Liver (tissue), 9 donors: ENCODE results near the gene PP2D1. TPM values are rescaled to one million over a fixed set of nuclear protein-coding genes. Genes with fewer than 3 reads are reported as not detected.

Experiments
- DNase-seq: peaks from one replicate; pipeline ENCODE4 v3.0.0-alpha.2; 2017; ENCODE audit warnings: low spot score
- H3K27ac ChIP-seq, 2 donors: one replicate each; pipeline ENCODE4 v1.7.0; 2013; ENCODE audit warnings: inconsistent platforms in 2 of 2, low read length in 2 of 2, control low read depth in 1 of 2, low read depth in 1 of 2, mild to moderate bottlenecking in 1 of 2
- H3K27me3 ChIP-seq, 4 donors: one replicate each; pipeline versions ENCODE4 v1.6.1 to v1.7.0; 2013; ENCODE audit warnings: low read length in 3 of 4, inconsistent platforms in 1 of 4, mild to moderate bottlenecking in 1 of 4, moderate library complexity in 1 of 4; ENCODE audit not compliant: control insufficient read depth in 4 of 4, insufficient read depth in 4 of 4
- H3K36me3 ChIP-seq, 4 donors: one replicate each; pipeline versions ENCODE4 v1.6.1 to v1.7.0; 2013; ENCODE audit warnings: low read length in 3 of 4, mild to moderate bottlenecking in 3 of 4, low read depth in 1 of 4, moderate library complexity in 1 of 4; ENCODE audit not compliant: control insufficient read depth in 4 of 4, insufficient read depth in 3 of 4
- H3K4me1 ChIP-seq, 4 donors: one replicate each; pipeline versions ENCODE4 v1.6.1 to v1.7.0; 2013; ENCODE audit warnings: low read length in 3 of 4, mild to moderate bottlenecking in 3 of 4, moderate library complexity in 1 of 4; ENCODE audit not compliant: control insufficient read depth in 4 of 4, insufficient read depth in 4 of 4
- H3K4me3 ChIP-seq, 3 donors: one replicate each; pipeline versions ENCODE4 v1.6.1 to v1.7.0; 2013; ENCODE audit warnings: low read length in 3 of 3, control low read depth in 1 of 3, low read depth in 1 of 3, mild to moderate bottlenecking in 1 of 3
- H3K9ac ChIP-seq, 2 donors: one replicate each; pipeline ENCODE4 v1.7.0; 2013; ENCODE audit warnings: low read length in 2 of 2, mild to moderate bottlenecking in 2 of 2, moderate library complexity in 2 of 2, control low read depth in 1 of 2, low read depth in 1 of 2
- H3K9me3 ChIP-seq, 4 donors: one replicate each; pipeline versions ENCODE4 v1.6.1 to v1.7.0; 2013; ENCODE audit warnings: low read length in 3 of 4; ENCODE audit not compliant: control insufficient read depth in 4 of 4
- CTCF ChIP-seq: fragments of 150-350 bp; IDR thresholded peaks from 2 replicates; pipeline ENCODE4 v1.5.1; 2017; ENCODE audit warnings: improper control_type of control experiment, low read depth, low read length; ENCODE audit not compliant: missing input control
- EGR1 ChIP-seq, 2 donors: IDR thresholded peaks; 2 replicates each; pipeline ENCODE4 v1.6.1; 2016 to 2018; ENCODE audit warnings: antibody characterized with exemption in 2 of 2, low read depth in 2 of 2
- FOXA1 ChIP-seq: IDR thresholded peaks from 2 replicates; pipeline ENCODE4 v1.6.1; 2016; ENCODE audit warnings: antibody characterized with exemption
- FOXA2 ChIP-seq: IDR thresholded peaks from 2 replicates; pipeline ENCODE4 v1.6.1; 2016; ENCODE audit warnings: antibody characterized with exemption
- GABPA ChIP-seq, 2 donors: IDR thresholded peaks in 1 of 2; conservative IDR thresholded peaks in 1 of 2; 2 replicates each; pipeline ENCODE4 v1.6.1; 2016; ENCODE audit warnings: antibody characterized with exemption in 2 of 2, mild to moderate bottlenecking in 1 of 2, moderate library complexity in 1 of 2
- HNF4A ChIP-seq, 2 donors: conservative IDR thresholded peaks; 2 replicates each; pipeline ENCODE4 v1.6.1; 2016; ENCODE audit warnings: antibody characterized with exemption in 2 of 2, mild to moderate bottlenecking in 2 of 2
- HNF4G ChIP-seq: IDR thresholded peaks from 2 replicates; pipeline ENCODE4 v1.6.1; 2016; ENCODE audit warnings: antibody characterized with exemption
- JUND ChIP-seq, 2 donors: IDR thresholded peaks; 2 replicates each; pipeline ENCODE4 v1.6.1; 2016; ENCODE audit warnings: antibody characterized with exemption in 2 of 2
- MAX ChIP-seq: IDR thresholded peaks from 2 replicates; pipeline ENCODE4 v1.6.1; 2016; ENCODE audit warnings: antibody characterized with exemption
- NR2F2 ChIP-seq: IDR thresholded peaks from 2 replicates; pipeline ENCODE4 v1.6.1; 2016; ENCODE audit warnings: antibody characterized with exemption
- RAD21 ChIP-seq, 2 donors: IDR thresholded peaks; 2 replicates each; pipeline ENCODE4 v1.6.1; 2016; ENCODE audit warnings: antibody characterized with exemption in 2 of 2, mild to moderate bottlenecking in 2 of 2
- REST ChIP-seq: IDR thresholded peaks from 2 replicates; pipeline ENCODE4 v1.6.1; 2016; ENCODE audit warnings: antibody characterized with exemption, mild to moderate bottlenecking
- RXRA ChIP-seq, 2 donors: IDR thresholded peaks; 2 replicates each; pipeline ENCODE4 v1.6.1; 2017 to 2018; ENCODE audit warnings: antibody characterized with exemption in 2 of 2, mild to moderate bottlenecking in 1 of 2
- SP1 ChIP-seq: IDR thresholded peaks from 2 replicates; pipeline ENCODE4 v1.6.1; 2018; ENCODE audit warnings: antibody characterized with exemption, mild to moderate bottlenecking
- TAF1 ChIP-seq: conservative IDR thresholded peaks from 2 replicates; pipeline ENCODE4 v1.6.1; 2016; ENCODE audit warnings: antibody characterized with exemption, mild to moderate bottlenecking
- YY1 ChIP-seq: IDR thresholded peaks from 2 replicates; pipeline ENCODE4 v1.6.1; 2016; ENCODE audit warnings: antibody characterized with exemption, mild to moderate bottlenecking
- WGBS: extraction: QIAGEN DNeasy Blood & Tissue Kit; methylation state at CpG from one replicate; pipeline ENCODE4 v1.1.7; 2013; 5-methylcytosine and 5-hydroxymethylcytosine counted together
- polyA plus RNA-seq, 2 donors: library from polyadenylated mRNA; stranded (reverse) in 1 of 2; unstranded in 1 of 2; fragments of 200-250 nt in 1 of 2; fragments of >200 nt in 1 of 2; fragmentation: Nextera tagmentation in 1 of 2; extraction: Ambion mirVana in 1 of 2; gene quantifications; one replicate each; pipeline versions ENCODE4 v1.2.1 to v1.2.3, GENCODE V29; 2013 to 2015
- total RNA-seq, 2 donors: library from RNA; depleted of rRNA; stranded (reverse); fragments of >200 nt; gene quantifications; one replicate each; pipeline ENCODE4 v1.2.3, GENCODE V29; 2014
- TF ChIP-seq, protein P1 (sequence below): IDR thresholded peaks from 2 replicates; pipeline ENCODE4 v1.6.1; 2016; ENCODE audit warnings: antibody characterized with exemption
- TF ChIP-seq, protein P2 (sequence below): IDR thresholded peaks from 2 replicates; pipeline ENCODE4 v1.6.1; 2016; ENCODE audit warnings: antibody characterized with exemption
- donor health status: healthy.
- donor health status: healthy.
- donor health status: healthy.
- donor health status: healthy.
- donor health status: healthy.

Gene PP2D1
- total and polyA plus RNA-seq, 4 donors = 0.31 TPM; not detected in 3

GRCh38 chr3:20001932-20002331, 10.1 kb downstream of the PP2D1 start:
- no peak overlapping the region for H3K27ac ChIP-seq
- TF ChIP-seq, protein P1, sequence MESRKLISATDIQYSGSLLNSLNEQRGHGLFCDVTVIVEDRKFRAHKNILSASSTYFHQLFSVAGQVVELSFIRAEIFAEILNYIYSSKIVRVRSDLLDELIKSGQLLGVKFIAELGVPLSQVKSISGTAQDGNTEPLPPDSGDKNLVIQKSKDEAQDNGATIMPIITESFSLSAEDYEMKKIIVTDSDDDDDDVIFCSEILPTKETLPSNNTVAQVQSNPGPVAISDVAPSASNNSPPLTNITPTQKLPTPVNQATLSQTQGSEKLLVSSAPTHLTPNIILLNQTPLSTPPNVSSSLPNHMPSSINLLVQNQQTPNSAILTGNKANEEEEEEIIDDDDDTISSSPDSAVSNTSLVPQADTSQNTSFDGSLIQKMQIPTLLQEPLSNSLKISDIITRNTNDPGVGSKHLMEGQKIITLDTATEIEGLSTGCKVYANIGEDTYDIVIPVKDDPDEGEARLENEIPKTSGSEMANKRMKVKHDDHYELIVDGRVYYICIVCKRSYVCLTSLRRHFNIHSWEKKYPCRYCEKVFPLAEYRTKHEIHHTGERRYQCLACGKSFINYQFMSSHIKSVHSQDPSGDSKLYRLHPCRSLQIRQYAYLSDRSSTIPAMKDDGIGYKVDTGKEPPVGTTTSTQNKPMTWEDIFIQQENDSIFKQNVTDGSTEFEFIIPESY = no peak
- no peak for TF ChIP-seq NR2F2
- no peak for TF ChIP-seq FOXA1
- no peak for TF ChIP-seq EGR1 (IDR thresholded peaks at IDR 0.05; ENCODE audit: low read depth in 2 of 2)
- no peak for TF ChIP-seq JUND (IDR thresholded peaks at IDR 0.05)
- TF ChIP-seq RAD21 (IDR thresholded peaks at IDR 0.05) = no peak
- no peak for TF ChIP-seq TAF1
- TF ChIP-seq, protein P2, sequence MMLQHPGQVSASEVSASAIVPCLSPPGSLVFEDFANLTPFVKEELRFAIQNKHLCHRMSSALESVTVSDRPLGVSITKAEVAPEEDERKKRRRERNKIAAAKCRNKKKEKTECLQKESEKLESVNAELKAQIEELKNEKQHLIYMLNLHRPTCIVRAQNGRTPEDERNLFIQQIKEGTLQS = no peak
- TF ChIP-seq RXRA (IDR thresholded peaks at IDR 0.05) = no peak
- no peak for TF ChIP-seq CTCF
- no peak for TF ChIP-seq FOXA2
- TF ChIP-seq SP1 = no peak
- TF ChIP-seq MAX = no peak
- TF ChIP-seq YY1 = no peak
- TF ChIP-seq HNF4G = no peak
- TF ChIP-seq REST = no peak
- TF ChIP-seq HNF4A (conservative IDR thresholded peaks at IDR 0.05) = no peak
- no peak for TF ChIP-seq GABPA (IDR thresholded peaks at IDR 0.05 in 1 of 2, conservative IDR thresholded peaks at IDR 0.05 in 1 of 2)

More at GRCh38 chr3:20001932-20002331, 10.1 kb downstream of the PP2D1 start:
- no peaks in the 10 kb centered on the region for H3K27me3 ChIP-seq
- H3K36me3 ChIP-seq = no peaks in the 10 kb centered on the region
- WGBS = 73% methylated on average over 3 of the region's 3 CpGs
- no peak overlapping the region for H3K4me3 ChIP-seq
- H3K9ac ChIP-seq = no peak overlapping the region
- no peaks in the 10 kb centered on the region for H3K4me1 ChIP-seq
- peaks cover 0 to 4% (median 0%) of the 10 kb centered on the region in 4 donors for H3K9me3 ChIP-seq
- DNase-seq = no peak
